SK-N-SH (cell line): Measurements from ENCODE around the gene KIRREL1. TPM values are rescaled to one million over a fixed set of nuclear protein-coding genes. Genes with fewer than 3 reads are reported as not detected.

ENCODE experiments used
- CTCF ChIA-PET: fragments of 300-600, 350-600 bp; formaldehyde crosslinking; extraction: SDS; loops from one replicate; lab custom pipeline; 2021; lab: Yijun Ruan, JAX
- POLR2A ChIA-PET: fragments of 350-600 bp; sonication (Branson Sonifier 250); formaldehyde crosslinking; extraction: SDS; loops from one replicate; lab custom pipeline; 2020; ENCODE audit warnings: antibody characterized with exemption, inconsistent platforms; lab: Yijun Ruan, JAX
- DNase-seq: peaks from one replicate; pipeline ENCODE4 v3.0.0; 2012
- H2AFZ ChIP-seq: fragments of 200-600 bp; sonication (generic); 2 replicates; pipeline ENCODE4 v1.8.1; 2016; ENCODE audit warnings: antibody characterized with exemption, mild to moderate bottlenecking, low read depth
- H3F3A ChIP-seq: fragments of 200-600 bp; sonication (generic); replicated peaks from 2 replicates; pipeline ENCODE3; 2016; ENCODE audit warnings: antibody characterized with exemption, mild to moderate bottlenecking; ENCODE audit not compliant: insufficient read depth
- H3K27ac ChIP-seq, 2 experiments: fragments of 200-500 bp in 1 of 2; fragments of 200-600 bp in 1 of 2; sonication (Bioruptor generic) in 1 of 2; sonication (generic), shearing (Covaris generic) in 1 of 2; 2 replicates each; pipeline versions ENCODE4 v1.5.1 to v1.6.1; 2014 to 2016; ENCODE audit warnings: low read depth in 2 of 2, inconsistent platforms in 1 of 2, low read length in 1 of 2, mild to moderate bottlenecking in 1 of 2, mixed read lengths in 1 of 2
- H3K27me3 ChIP-seq: fragments of 200-600 bp; sonication (generic), shearing (Covaris generic); 2 replicates; pipeline ENCODE4 v1.6.1; 2016; ENCODE audit warnings: mixed run types; ENCODE audit not compliant: insufficient read depth
- H3K36me3 ChIP-seq, 2 experiments: fragments of 200-500 bp in 1 of 2; fragments of 200-600 bp in 1 of 2; sonication (Bioruptor generic) in 1 of 2; sonication (generic) in 1 of 2; replicated peaks in 1 of 2; 2 replicates each; pipeline versions ENCODE3 to v1.5.1; 2014 to 2016; ENCODE audit warnings: low read length in 1 of 2, mild to moderate bottlenecking in 1 of 2; ENCODE audit not compliant: insufficient read depth in 2 of 2, control insufficient read depth in 1 of 2
- H3K4me1 ChIP-seq, 2 experiments: fragments of 200-500 bp in 1 of 2; fragments of 200-600 bp in 1 of 2; sonication (Bioruptor generic) in 1 of 2; sonication (generic), shearing (Covaris generic) in 1 of 2; 2 replicates each; pipeline versions ENCODE4 v1.5.1 to v1.6.1; 2014 to 2016; ENCODE audit warnings: low read depth in 1 of 2, low read length in 1 of 2, mixed run types in 1 of 2; ENCODE audit not compliant: insufficient read depth in 2 of 2, control insufficient read depth in 1 of 2
- H3K4me2 ChIP-seq: fragments of 200-600 bp; sonication (generic), shearing (Covaris generic); 2 replicates; pipeline ENCODE4 v1.6.1; 2017; ENCODE audit warnings: mixed run types
- H3K4me3 ChIP-seq, 2 experiments: fragments of 200-500 bp in 1 of 2; fragments of 200-600 bp in 1 of 2; sonication (Bioruptor generic) in 1 of 2; sonication (generic), shearing (Covaris generic) in 1 of 2; 2 replicates each; pipeline versions ENCODE4 v1.5.1 to v1.8.1; 2014 to 2016; ENCODE audit warnings: low read depth in 2 of 2, inconsistent platforms in 1 of 2, low read length in 1 of 2, mild to moderate bottlenecking in 1 of 2, mixed read lengths in 1 of 2, moderate library complexity in 1 of 2
- H3K79me2 ChIP-seq: fragments of 200-600 bp; sonication (generic); 2 replicates; pipeline ENCODE4 v1.8.1; 2017; ENCODE audit warnings: mild to moderate bottlenecking; ENCODE audit not compliant: insufficient read depth
- H3K9ac ChIP-seq: fragments of 200-600 bp; sonication (generic); 2 replicates; pipeline ENCODE4 v1.6.1; 2017; ENCODE audit warnings: mixed run types
- H3K9me2 ChIP-seq: fragments of 200-600 bp; sonication (generic); 2 replicates; pipeline ENCODE4 v1.6.1; 2017; ENCODE audit warnings: mixed run types
- H3K9me3 ChIP-seq: fragments of 200-600 bp; sonication (generic); 2 replicates; pipeline ENCODE4 v1.6.1; 2017; ENCODE audit warnings: mixed run types, mild to moderate bottlenecking, moderate library complexity
- H4K20me1 ChIP-seq: fragments of 200-600 bp; sonication (generic); 2 replicates; pipeline ENCODE4 v1.6.1; 2017; ENCODE audit warnings: mild to moderate bottlenecking, mixed run types; ENCODE audit not compliant: insufficient read depth
- CHD2 ChIP-seq: fragments of 150-350 bp; IDR thresholded peaks from 2 replicates; pipeline ENCODE4 v1.6.1; 2018; ENCODE audit warnings: low read length; ENCODE audit not compliant: partially characterized antibody
- ELF1 ChIP-seq: IDR thresholded peaks from 2 replicates; pipeline ENCODE4 v1.4.0; 2012
- EP300 ChIP-seq, 2 experiments: IDR thresholded peaks; 2 replicates each; pipeline versions ENCODE4 v1.4.0 to v1.6.1; 2012; ENCODE audit warnings: borderline replicate concordance in 1 of 2, low read depth in 1 of 2, low read length in 1 of 2
- EZH2phosphoT487 ChIP-seq: fragments of 200-600 bp; sonication (generic); IDR thresholded peaks from 2 replicates; pipeline ENCODE4 v1.6.1; 2017; ENCODE audit warnings: low read depth, mixed run types, mild to moderate bottlenecking, antibody characterized with exemption, moderate library complexity, borderline replicate concordance
- FOSL2 ChIP-seq: IDR thresholded peaks from 2 replicates; pipeline ENCODE4 v1.4.0; 2012; ENCODE audit warnings: low read depth, mild to moderate bottlenecking, moderate library complexity, borderline replicate concordance
- GABPA ChIP-seq: IDR thresholded peaks from 2 replicates; pipeline ENCODE4 v1.4.0; 2012; ENCODE audit warnings: low read depth, mild to moderate bottlenecking
- GATA2 ChIP-seq: sonication (generic); formaldehyde crosslinking; IDR thresholded peaks from 2 replicates; pipeline ENCODE4 v1.5.0; 2020; ENCODE audit warnings: mild to moderate bottlenecking, missing genetic modification reagents
- IRF3 ChIP-seq: fragments of 150-350 bp; IDR thresholded peaks from 2 replicates; pipeline ENCODE4 v1.6.1; 2016; ENCODE audit warnings: mild to moderate bottlenecking, low read depth, low read length
- JUND ChIP-seq: IDR thresholded peaks from 2 replicates; pipeline ENCODE4 v1.4.0; 2012
- NRF1 ChIP-seq: IDR thresholded peaks from 2 replicates; pipeline ENCODE4 v1.6.1; 2012; ENCODE audit warnings: low read depth, mild to moderate bottlenecking, low read length
- PBX3 ChIP-seq: IDR thresholded peaks from 2 replicates; pipeline ENCODE4; 2012
- RAD21 ChIP-seq: IDR thresholded peaks from 2 replicates; pipeline ENCODE4 v1.6.1; 2012; ENCODE audit warnings: mild to moderate bottlenecking, low read length
- RCOR1 ChIP-seq: fragments of 150-350 bp; IDR thresholded peaks from 2 replicates; pipeline ENCODE4 v1.6.1; 2017; ENCODE audit warnings: antibody characterized with exemption, low read length
- RFX5 ChIP-seq: IDR thresholded peaks from 2 replicates; pipeline ENCODE4 v1.6.1; 2012; ENCODE audit warnings: mild to moderate bottlenecking, improper control_type of control experiment, low read length
- SIN3A ChIP-seq: IDR thresholded peaks from 2 replicates; pipeline ENCODE4 v1.6.1; 2012; ENCODE audit warnings: low read depth, mild to moderate bottlenecking, low read length, moderate library complexity, borderline replicate concordance
- SMC3 ChIP-seq: IDR thresholded peaks from 2 replicates; pipeline ENCODE4 v1.6.1; 2012; ENCODE audit warnings: low read depth, low read length, improper control_type of control experiment
- TAF1 ChIP-seq: IDR thresholded peaks from 2 replicates; pipeline ENCODE4 v1.6.1; 2012; ENCODE audit warnings: low read depth, mild to moderate bottlenecking, low read length, moderate library complexity, borderline replicate concordance
- WGBS: methylation state at CpG from one replicate; pipeline ENCODE4 v1.1.6; 2017; ENCODE audit warnings: low lambda C conversion rate; 5-methylcytosine and 5-hydroxymethylcytosine counted together
- polyA plus RNA-seq, 3 experiments: library from polyadenylated mRNA; depleted of rRNA; stranded (reverse); fragments of >200 nt; gene quantifications; 2 replicates each; pipeline ENCODE4 v1.2.3, GENCODE V29; 2012

The KIRREL1 gene
- polyA plus RNA-seq, 1 of the 3 experiments (the other 2 are of a cell fraction) = 47.8 TPM

- TF ChIP-seq GATA2 (CRISPR knock-in tag) (no peak), RAD21 (no peak), RCOR1 (no peak), EP300 (IDR thresholded peaks at IDR 0.05; ENCODE audit: borderline replicate concordance in 1 of 2, low read depth in 1 of 2, low read length in 1 of 2) (no peak), FOSL2 (no peak), GABPA (no peak), SMC3 (no peak), NRF1 (no peak), PBX3 (no peak), RFX5 (no peak), IRF3 (no peak), CHD2 (no peak), TAF1 (no peak), JUND (no peak), SIN3A (no peak), ELF1 (no peak), EZH2phosphoT487 (no peak)
- no peaks in the 10 kb centered on the region for H3K9me2 ChIP-seq
- ChIA-PET CTCF (interaction anchor here (1.3 to 1.6 kb wide), 3 partner anchors 9 to 85 kb away, joined by 4 to 7 read pairs (median 4); no protein-coding TSS in a partner anchor), POLR2A (no interaction called here)
- no peaks in the 10 kb centered on the region for H3K4me1 ChIP-seq
- H3K4me3 ChIP-seq = no peak overlapping the region
- no peaks in the 10 kb centered on the region for H3K27me3 ChIP-seq
- no peak overlapping the region for H3K27ac ChIP-seq
- peaks cover 52% of the 10 kb centered on the region for H4K20me1 ChIP-seq
- WGBS = 85% methylated on average over 21 of the region's 22 CpGs
- no peak overlapping the region for H2AFZ ChIP-seq
- no peak overlapping the region for H3K9ac ChIP-seq
- H3K9me3 ChIP-seq = no peaks in the 10 kb centered on the region
- H3K4me2 ChIP-seq = no peak overlapping the region
- peaks cover 55 to 80% of the 10 kb centered on the region in 2 experiments for H3K36me3 ChIP-seq
- peaks cover 45% of the 10 kb centered on the region; the same call in 1 of the 2 replicates for H3K79me2 ChIP-seq
- no peaks in the 10 kb centered on the region for H3F3A ChIP-seq
- no peak for DNase-seq
Measured at GRCh38 chr1:158077411-158078256, 84.2 kb downstream of the KIRREL1 start.
